Activated naive CD4-positive, alpha-beta T cell treated with anti-CD3 and anti-CD28 coated beads, Interleukin-2, amount 50 U/mL, for 72 hours (primary cell): ENCODE data around the gene KDM3A. TPM values are rescaled to one million over a fixed set of nuclear protein-coding genes. Genes with fewer than 3 reads are reported as not detected.
A peak's percentile ranks its signal among the peaks of the same experiment; 100 is the strongest.

Experiments
- ATAC-seq, 2 donors: fragments of 150-1000 bp; cut with Tn5 transposase; 2 replicates each; pipeline ENCODE4 v1.10.0; 2021; ENCODE audit warnings: mild to moderate bottlenecking in 2 of 2, moderate library complexity in 2 of 2
- DNase-seq, 2 donors: peaks; one replicate each; pipeline ENCODE4 v3.0.0; 2021 to 2022; ENCODE audit warnings: low spot score in 2 of 2
- H3K27ac Mint-ChIP-seq, 2 donors: one replicate each; pipeline ENCODE4 v1.8.0; 2022; ENCODE audit warnings: mild to moderate bottlenecking in 2 of 2, mixed read lengths in 2 of 2
- H3K36me3 Mint-ChIP-seq, 2 donors: one replicate each; pipeline ENCODE4 v1.8.0; 2022; ENCODE audit warnings: mixed read lengths in 2 of 2
- H3K9me3 Mint-ChIP-seq, 2 donors: one replicate each; pipeline ENCODE4 v1.8.0; 2022; ENCODE audit warnings: mixed read lengths in 2 of 2
- total RNA-seq, 2 donors: library from RNA; stranded (reverse); gene quantifications; one replicate each; pipeline ENCODE4 v1.2.3, GENCODE V29; 2022

KDM3A gene
- total RNA-seq, 2 donors from 2014 or later = 67.1 to 108 TPM

DNA sequence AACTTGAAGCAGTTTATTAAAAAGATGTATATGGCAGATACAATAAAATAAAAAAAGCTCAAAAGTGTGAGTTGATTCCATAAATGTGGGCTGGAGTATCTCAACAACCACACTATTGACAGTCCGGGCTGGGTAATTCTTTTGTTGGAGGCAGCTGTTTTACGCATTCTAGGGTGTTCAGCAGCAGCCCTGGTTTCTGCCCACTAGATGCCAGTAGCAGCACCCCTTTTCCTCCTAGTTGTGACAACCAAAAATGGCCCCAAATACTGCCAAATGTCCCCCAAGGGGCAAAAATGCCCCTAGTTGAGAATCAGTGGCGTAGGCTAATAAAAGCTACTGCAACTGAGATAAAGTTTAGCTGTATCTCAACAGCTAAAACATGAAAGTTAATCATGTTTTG is 77.3 kb downstream of the KDM3A start:
- DNase-seq (no peak), ATAC-seq (no peak)
- H3K9me3 Mint-ChIP-seq = peaks cover 0 to 7% of the 10 kb centered on the region in 2 donors
- H3K27ac Mint-ChIP-seq = no peak overlapping the region
- H3K36me3 Mint-ChIP-seq = no peaks in the 10 kb centered on the region

DNA sequence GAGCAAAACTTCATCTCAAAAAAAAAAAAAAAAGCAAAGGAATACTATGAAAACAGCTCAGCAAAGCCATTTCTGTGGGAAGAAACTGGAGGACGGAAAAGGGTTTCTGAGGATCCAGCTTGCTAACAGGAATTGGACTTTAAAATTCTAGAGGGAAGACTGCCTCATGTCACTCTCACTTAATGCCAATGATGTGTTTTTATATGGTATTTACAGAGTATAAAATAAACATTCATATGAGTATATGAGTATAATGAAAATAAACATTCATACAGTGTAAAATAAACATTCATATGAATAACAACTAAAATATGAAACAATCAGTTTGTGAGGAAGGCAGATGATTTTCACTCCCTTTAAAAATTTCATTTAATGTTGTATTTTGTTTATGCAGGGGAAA is 78.2 kb downstream of the KDM3A start:
- ATAC-seq (no peak), DNase-seq (no peak)
- Mint-ChIP-seq H3K36me3 (no peaks in the 10 kb centered on the region), H3K27ac (no peak overlapping the region), H3K9me3 (peaks cover 0 to 7% of the 10 kb centered on the region in 2 donors)

DNA sequence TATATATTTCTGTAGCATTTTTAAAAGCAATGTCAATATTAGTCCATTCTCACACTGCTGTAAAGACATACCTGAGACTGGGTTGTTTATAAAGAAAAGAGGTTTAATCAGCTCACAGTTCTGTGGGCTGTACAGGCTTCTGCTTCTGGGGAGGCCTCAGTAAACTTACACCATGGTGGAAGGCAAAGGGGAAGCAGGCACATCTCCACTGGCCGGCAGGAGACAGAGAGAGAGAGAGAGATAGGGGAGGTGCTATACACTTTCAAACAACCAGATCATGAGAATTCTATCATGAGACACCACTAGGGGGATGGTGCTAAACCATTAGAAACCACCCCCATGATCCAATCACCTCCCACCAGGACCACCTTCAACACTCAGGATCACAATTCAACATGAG is 79.0 kb downstream of the KDM3A start:
- Mint-ChIP-seq H3K9me3 (peaks cover 0 to 7% of the 10 kb centered on the region in 2 donors), H3K36me3 (no peaks in the 10 kb centered on the region), H3K27ac (no peak overlapping the region)
- DNase-seq (no peak), ATAC-seq (no peak)

DNA sequence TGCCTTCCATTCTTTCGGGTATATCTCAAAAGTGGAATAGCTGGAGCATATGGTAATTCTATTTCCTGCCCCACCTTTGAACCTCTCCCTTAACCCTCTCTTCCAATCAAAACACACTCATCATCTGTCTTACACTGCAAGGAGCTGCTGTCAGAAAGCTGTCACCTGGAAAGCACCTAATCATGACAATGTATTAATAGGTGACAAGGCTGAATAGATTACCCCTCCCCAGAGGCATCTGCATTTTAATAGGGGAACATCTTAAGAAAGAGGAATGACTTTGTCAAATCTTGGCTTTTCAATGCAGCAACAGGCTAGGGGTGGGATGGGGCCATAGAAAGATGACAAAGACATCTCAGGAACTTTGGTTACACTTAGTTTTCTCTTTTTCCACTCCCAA is 80.8 kb downstream of the KDM3A start:
- H3K36me3 Mint-ChIP-seq = peaks cover 0 to 4% of the 10 kb centered on the region in 2 donors
- no peak overlapping the region for H3K27ac Mint-ChIP-seq
- ATAC-seq = no peak
- DNase-seq = no peak
- peaks cover 0 to 7% of the 10 kb centered on the region in 2 donors for H3K9me3 Mint-ChIP-seq

DNA sequence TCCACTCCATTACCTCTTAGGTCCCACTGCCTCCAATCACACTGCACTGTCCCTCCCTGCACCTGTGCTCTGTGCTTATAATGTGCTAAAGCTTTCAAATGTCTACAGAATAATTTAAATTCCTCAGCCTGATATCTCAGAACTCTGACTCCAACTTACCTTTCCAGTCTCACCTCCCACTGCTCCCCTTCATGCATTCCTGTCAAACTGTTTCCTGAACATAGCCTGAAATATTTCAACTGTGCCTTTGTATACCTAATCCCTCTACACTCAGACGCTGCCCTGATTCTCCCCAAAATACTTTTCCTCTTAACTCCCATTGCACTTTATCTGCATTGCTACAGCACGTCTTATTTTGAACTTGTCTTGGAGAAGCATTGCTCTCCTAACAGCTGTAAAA is 81.5 kb downstream of the KDM3A start:
- DNase-seq = no peak
- no peak for ATAC-seq
- Mint-ChIP-seq H3K27ac (no peak overlapping the region), H3K9me3 (peaks cover 0 to 7% of the 10 kb centered on the region in 2 donors), H3K36me3 (peaks cover 0 to 4% of the 10 kb centered on the region in 2 donors)

DNA sequence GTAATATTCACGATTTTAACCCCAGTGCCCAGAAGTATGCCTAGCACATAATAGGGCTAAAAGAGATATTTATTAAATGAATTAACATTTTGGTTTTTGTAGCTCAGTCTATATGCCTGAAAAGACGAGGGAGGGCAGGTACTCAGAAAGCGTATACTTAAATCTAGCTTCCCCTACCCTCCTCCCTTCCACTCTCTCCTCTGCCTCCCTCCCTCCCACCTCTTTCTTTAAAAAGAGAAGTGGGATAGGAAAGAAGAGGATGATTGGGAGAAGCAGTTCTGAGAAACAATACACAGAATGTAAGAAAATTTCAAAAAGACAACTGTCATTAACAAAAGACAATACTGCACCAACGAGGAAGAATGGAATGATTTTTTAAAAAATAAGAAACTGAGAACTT is 82.3 kb downstream of the KDM3A start:
- no peak for ATAC-seq

DNA sequence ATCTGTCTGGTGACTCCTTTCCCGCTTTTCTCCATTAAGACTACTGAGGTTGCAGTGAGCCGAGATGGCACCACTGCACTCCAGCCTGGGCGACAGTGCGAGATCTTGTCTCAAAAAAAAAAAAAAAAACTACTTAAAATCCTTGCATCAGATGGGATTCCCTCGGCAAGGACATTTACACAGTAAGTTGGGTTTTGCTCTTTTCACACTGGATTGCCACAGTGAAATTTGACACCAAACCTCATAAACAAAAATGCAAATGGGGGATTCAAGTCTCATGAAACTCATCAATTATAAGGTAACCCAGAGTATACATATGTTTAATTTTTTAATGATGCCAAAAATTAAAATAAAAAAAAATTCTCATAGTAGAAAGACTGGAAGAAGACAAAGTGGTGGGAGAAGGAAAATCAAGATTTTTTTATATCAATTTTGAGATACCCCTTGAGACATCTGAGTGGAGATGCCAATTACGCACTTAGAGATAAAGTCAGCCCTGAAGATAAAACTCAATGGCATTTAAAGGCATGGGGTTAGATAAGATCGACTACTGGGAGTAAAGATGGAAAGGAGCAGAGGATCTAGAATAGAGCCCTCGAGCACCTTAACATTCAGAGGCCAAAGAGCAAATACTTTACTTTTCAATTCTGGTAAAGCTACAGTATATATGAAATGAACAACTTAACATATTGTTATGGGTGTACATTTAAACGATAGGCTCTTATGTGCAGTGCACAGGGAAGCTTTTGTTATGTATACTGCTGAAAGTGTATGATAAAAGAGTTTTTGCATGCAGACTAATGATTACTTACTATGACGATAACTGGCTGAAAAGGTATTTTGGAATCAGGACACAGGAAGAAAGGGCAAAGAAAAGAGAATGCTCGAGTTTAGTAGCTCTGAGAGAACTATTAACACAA is 84.5 kb downstream of the KDM3A start:
- Mint-ChIP-seq H3K27ac (no peak overlapping the region), H3K36me3 (peaks cover 0 to 4% of the 10 kb centered on the region in 2 donors), H3K9me3 (no peaks in the 10 kb centered on the region)
- no peak for ATAC-seq
- DNase-seq = no peak

More for the DNA sequence above, 82.3 kb downstream of the KDM3A start:
- Mint-ChIP-seq H3K27ac (no peak overlapping the region), H3K36me3 (peaks cover 0 to 4% of the 10 kb centered on the region in 2 donors), H3K9me3 (peaks cover 0 to 7% of the 10 kb centered on the region in 2 donors)
- DNase-seq = no peak

DNA sequence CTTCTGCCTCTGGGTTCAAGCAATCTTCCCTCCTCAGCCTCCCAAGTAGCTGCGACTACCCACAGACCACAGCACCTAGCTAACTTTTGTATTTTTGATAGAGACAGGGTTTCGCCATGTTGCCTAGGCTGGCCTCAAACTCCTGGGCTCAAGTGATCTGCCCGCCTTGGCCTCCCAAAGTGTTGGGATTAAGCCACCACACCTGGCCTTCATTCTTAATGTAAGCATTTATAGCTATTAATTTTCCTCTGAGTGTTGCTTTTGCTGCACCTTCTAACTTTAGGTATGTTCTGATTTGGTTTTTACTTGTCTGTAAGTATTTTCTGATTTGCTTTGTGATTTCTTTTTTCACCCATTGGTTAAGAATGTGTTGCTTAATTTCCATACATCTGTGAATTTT is 92.4 kb downstream of the KDM3A start:
- peaks cover 3 to 26% of the 10 kb centered on the region in 2 donors for H3K9me3 Mint-ChIP-seq
- H3K27ac Mint-ChIP-seq = peak overlapping the region in 1 of 2 donors; percentile 59
- ATAC-seq (no peak), DNase-seq (no peak)
- H3K36me3 Mint-ChIP-seq = peaks cover 19 to 33% of the 10 kb centered on the region in 2 donors

DNA sequence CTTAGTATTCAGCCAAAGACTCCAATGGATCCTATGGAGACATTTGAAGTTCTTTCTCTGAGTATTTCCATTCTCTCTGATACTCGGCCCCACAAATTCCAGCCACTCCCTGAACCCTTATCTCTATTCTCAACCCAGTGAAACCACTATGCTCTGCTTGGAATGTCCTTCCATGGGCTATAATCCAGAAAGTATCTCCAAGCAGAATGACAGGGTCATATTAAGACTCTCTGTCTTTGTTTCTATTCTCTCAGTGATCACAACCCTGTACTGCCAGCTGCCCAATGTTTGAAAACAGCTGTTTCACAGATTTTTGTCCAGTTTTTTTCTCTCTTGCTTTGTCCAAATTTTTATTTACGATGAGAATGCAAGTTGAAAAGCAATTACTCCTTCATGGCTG is 100.2 kb downstream of the KDM3A start:
- DNase-seq (no peak), ATAC-seq (no peak)
- H3K27ac Mint-ChIP-seq = peak overlapping the region in 1 of 2 donors; percentile 10
- H3K36me3 Mint-ChIP-seq = peaks cover 26 to 31% of the 10 kb centered on the region in 2 donors
- H3K9me3 Mint-ChIP-seq = peaks cover 2 to 8% of the 10 kb centered on the region in 2 donors

Other genes with a start within 250 kb of the KDM3A start
- gene IMMT, start 245.9 kb upstream of the KDM3A start, total RNA-seq = 100 to 1,000 TPM; 177 to 180 TPM
- 10 to 100 TPM; 47.2 to 60.5 TPM for gene MRPL35, start 241.9 kb upstream of the KDM3A start, total RNA-seq
- under 1 TPM; 0.45 to 0.59 TPM for gene REEP1, start 103.7 kb upstream of the KDM3A start, total RNA-seq
- 10 to 100 TPM; 16.3 to 29.8 TPM for gene CHMP3, start 122.1 kb downstream of the KDM3A start, total RNA-seq
- gene RNF103, start 182.5 kb downstream of the KDM3A start, total RNA-seq = 10 to 100 TPM; 11.9 to 18.4 TPM